Left lobe of liver (tissue), 1 donor: Measurements from ENCODE around the gene PRKCH. TPM values are rescaled to one million over a fixed set of nuclear protein-coding genes. Genes with fewer than 3 reads are reported as not detected.

ENCODE experiments used
- total RNA-seq: library from RNA; stranded (reverse); gene quantifications from one replicate; pipeline ENCODE4 v1.2.1, GENCODE V29; 2021
- donor health status: DM: no; HTN: yes; CAD: no.

PRKCH gene
- total RNA-seq, 1 donor from 2014 or later: 6.4 TPM

Other genes with a start within 250 kb of the PRKCH start
- 10.5 TPM for gene TMEM30B, start 40.2 kb upstream of the PRKCH start, total RNA-seq